Neural cell (in vitro differentiated cells): ENCODE results near the gene NR1H3. TPM values are rescaled to one million over a fixed set of nuclear protein-coding genes. Genes with fewer than 3 reads are reported as not detected.

Experiments
- H2AFZ ChIP-seq: fragments of 200-600, 300-800 bp; sonication (generic), shearing (Covaris generic); 2 replicates; pipeline ENCODE4 v1.6.0; 2014; ENCODE audit warnings: low read depth, mild to moderate bottlenecking, antibody characterized with exemption, low read length, moderate library complexity
- H3F3A ChIP-seq: fragments of 200-600 bp; shearing (Covaris generic); 2 replicates; pipeline ENCODE4 v1.6.1; 2016; ENCODE audit warnings: mild to moderate bottlenecking, moderate library complexity, mixed read lengths, antibody characterized with exemption, low read length; ENCODE audit not compliant: insufficient read depth, poor library complexity, severe bottlenecking
- H3K27ac ChIP-seq: fragments of 200-600, 300-800 bp; sonication (generic), shearing (Covaris generic); 2 replicates; pipeline ENCODE4 v1.5.1; 2014; ENCODE audit warnings: mild to moderate bottlenecking, low read length, moderate library complexity
- H3K27me3 ChIP-seq: fragments of 300-800, 200-600 bp; sonication (generic), shearing (Covaris generic); 2 replicates; pipeline ENCODE4 v1.6.0; 2014; ENCODE audit warnings: mild to moderate bottlenecking, low read depth, low read length, moderate library complexity; ENCODE audit not compliant: insufficient read depth
- H3K36me3 ChIP-seq: fragments of 300-800, 200-600 bp; sonication (generic), shearing (Covaris generic); 2 replicates; pipeline ENCODE4 v1.5.1; 2014; ENCODE audit warnings: mild to moderate bottlenecking, antibody characterized with exemption, low read length, moderate library complexity; ENCODE audit not compliant: insufficient read depth
- H3K4me2 ChIP-seq: fragments of 300-800, 200-600 bp; sonication (generic), shearing (Covaris generic); 2 replicates; pipeline ENCODE4 v1.6.0; 2014; ENCODE audit warnings: mild to moderate bottlenecking, low read length
- H3K4me3 ChIP-seq: fragments of 300-800, 200-600 bp; sonication (generic), shearing (Covaris generic); 2 replicates; pipeline ENCODE4 v1.5.1; 2014; ENCODE audit warnings: mild to moderate bottlenecking, low read length, moderate library complexity
- H3K79me2 ChIP-seq: fragments of 200-600 bp; shearing (Covaris generic); replicated peaks from 2 replicates; pipeline ENCODE4 v1.6.0; 2014; ENCODE audit warnings: mild to moderate bottlenecking, low read length, moderate library complexity; ENCODE audit not compliant: insufficient read depth
- H3K9ac ChIP-seq: fragments of 300-800, 200-600 bp; sonication (generic), shearing (Covaris generic); 2 replicates; pipeline ENCODE4 v1.6.1; 2016; ENCODE audit warnings: mild to moderate bottlenecking, low read length, mixed read lengths
- H3K9me2 ChIP-seq: fragments of 200-600 bp; shearing (Covaris generic); 2 replicates; pipeline ENCODE4 v1.6.1; 2016; ENCODE audit warnings: mild to moderate bottlenecking, low read length, mixed read lengths; ENCODE audit not compliant: insufficient read depth
- H3K9me3 ChIP-seq: fragments of 200-600, 300-800 bp; sonication (generic), shearing (Covaris generic); 2 replicates; pipeline ENCODE4 v1.6.1; 2016; ENCODE audit warnings: mild to moderate bottlenecking, mixed run types, low read length, moderate library complexity, mixed read lengths
- H4K20me1 ChIP-seq: fragments of 200-600 bp; shearing (Covaris generic); 2 replicates; pipeline ENCODE4 v1.6.1; 2016; ENCODE audit warnings: mild to moderate bottlenecking, mixed run types; ENCODE audit not compliant: insufficient read depth
- CTCF ChIP-seq: fragments of 450-650 bp; IDR thresholded peaks from 2 replicates; pipeline ENCODE4 v1.5.1; 2014; ENCODE audit warnings: antibody characterized with exemption, mild to moderate bottlenecking, moderate library complexity; ENCODE audit not compliant: poor library complexity, severe bottlenecking
- EP300 ChIP-seq: fragments of 450-650 bp; conservative IDR thresholded peaks from 2 replicates; pipeline ENCODE4 v1.6.1; 2014; ENCODE audit warnings: antibody characterized with exemption, mild to moderate bottlenecking, moderate library complexity; ENCODE audit not compliant: poor library complexity, severe bottlenecking
- EZH2 ChIP-seq: fragments of 200-600, 300-800 bp; shearing (Covaris generic), sonication (generic); IDR thresholded peaks from 2 replicates; pipeline ENCODE4 v1.6.1; 2014; ENCODE audit warnings: antibody characterized with exemption, low read length, borderline replicate concordance, mild to moderate bottlenecking; ENCODE audit not compliant: insufficient read depth, poor library complexity, severe bottlenecking
- MXI1 ChIP-seq: fragments of 450-650 bp; conservative IDR thresholded peaks from 2 replicates; pipeline ENCODE4 v1.6.1; 2014; ENCODE audit warnings: antibody characterized with exemption, mild to moderate bottlenecking; ENCODE audit not compliant: poor library complexity, severe bottlenecking
- POLR2AphosphoS5 ChIP-seq: IDR thresholded peaks from 2 replicates; pipeline ENCODE4 v1.6.1; 2012
- RAD21 ChIP-seq: fragments of 450-650 bp; conservative IDR thresholded peaks from 2 replicates; pipeline ENCODE4 v1.6.1; 2014; ENCODE audit warnings: antibody characterized with exemption, mild to moderate bottlenecking, moderate library complexity
- REST ChIP-seq: IDR thresholded peaks from 2 replicates; pipeline ENCODE4 v1.6.1; 2012; ENCODE audit warnings: borderline replicate concordance
- SMC3 ChIP-seq: fragments of 450-650 bp; conservative IDR thresholded peaks from 2 replicates; pipeline ENCODE4 v1.6.1; 2014; ENCODE audit warnings: antibody characterized with exemption, mild to moderate bottlenecking, moderate library complexity; ENCODE audit not compliant: poor library complexity
- TAF1 ChIP-seq: IDR thresholded peaks from 2 replicates; pipeline ENCODE4 v1.6.1; 2012; ENCODE audit warnings: low read depth
- polyA plus RNA-seq: library from polyadenylated mRNA; depleted of rRNA; stranded (reverse); fragments of >200 nt; gene quantifications from 2 replicates; pipeline ENCODE4 v1.2.3, GENCODE V29; 2014

NR1H3 gene
- polyA plus RNA-seq, 1 donor from 2014 or later, result 7.7 TPM

- no peaks in the 10 kb centered on the region for H3K9me3 ChIP-seq
- H3K27ac ChIP-seq, result no peak overlapping the region
- no peaks in the 10 kb centered on the region for H3K27me3 ChIP-seq
- H3K4me2 ChIP-seq, result no peak overlapping the region
- H3K9me2 ChIP-seq, result no peaks in the 10 kb centered on the region
- TF ChIP-seq SMC3 (no peak), RAD21 (no peak), TAF1 (no peak), EZH2 (no peak), EP300 (no peak), POLR2AphosphoS5 (no peak), REST (no peak), MXI1 (no peak), CTCF (no peak)
- H3K4me3 ChIP-seq, result no peak overlapping the region
- H3F3A ChIP-seq, result no peaks in the 10 kb centered on the region
- no peaks in the 10 kb centered on the region for H3K79me2 ChIP-seq
- no peak overlapping the region for H2AFZ ChIP-seq
- H3K36me3 ChIP-seq, result peaks cover 19% of the 10 kb centered on the region
- H3K9ac ChIP-seq, result no peak overlapping the region
- no peaks in the 10 kb centered on the region for H4K20me1 ChIP-seq
These were observed 30.3 kb downstream of the NR1H3 start for GRCh38 chr11:47288066-47288465.

- Histone ChIP-seq H3K9me2 (no peaks in the 10 kb centered on the region), H3K27me3 (no peaks in the 10 kb centered on the region), H3F3A (no peaks in the 10 kb centered on the region), H3K27ac (no peak overlapping the region), H3K4me3 (no peak overlapping the region), H2AFZ (no peak overlapping the region), H3K79me2 (no peaks in the 10 kb centered on the region), H4K20me1 (no peaks in the 10 kb centered on the region), H3K9ac (no peak overlapping the region), H3K36me3 (peaks cover 19% of the 10 kb centered on the region), H3K4me2 (no peak overlapping the region), H3K9me3 (no peaks in the 10 kb centered on the region)
- no peak for TF ChIP-seq SMC3
- no peak for TF ChIP-seq MXI1
- TF ChIP-seq REST, result no peak
- no peak for TF ChIP-seq EP300
- TF ChIP-seq TAF1, result no peak
These were observed 32.1 kb downstream of the NR1H3 start for GRCh38 chr11:47289856-47290255.
